Neural cell (in vitro differentiated cells): ENCODE measurements around the gene CRP. TPM values are rescaled to one million over a fixed set of nuclear protein-coding genes. Genes with fewer than 3 reads are reported as not detected.

Source experiments
- H2AFZ ChIP-seq: fragments of 200-600, 300-800 bp; sonication (generic), shearing (Covaris generic); 2 replicates; pipeline ENCODE4 v1.6.0; 2014; ENCODE audit warnings: low read depth, mild to moderate bottlenecking, antibody characterized with exemption, low read length, moderate library complexity
- H3F3A ChIP-seq: fragments of 200-600 bp; shearing (Covaris generic); 2 replicates; pipeline ENCODE4 v1.6.1; 2016; ENCODE audit warnings: mild to moderate bottlenecking, moderate library complexity, mixed read lengths, antibody characterized with exemption, low read length; ENCODE audit not compliant: insufficient read depth, poor library complexity, severe bottlenecking
- H3K27ac ChIP-seq: fragments of 200-600, 300-800 bp; sonication (generic), shearing (Covaris generic); 2 replicates; pipeline ENCODE4 v1.5.1; 2014; ENCODE audit warnings: mild to moderate bottlenecking, low read length, moderate library complexity
- H3K27me3 ChIP-seq: fragments of 300-800, 200-600 bp; sonication (generic), shearing (Covaris generic); 2 replicates; pipeline ENCODE4 v1.6.0; 2014; ENCODE audit warnings: mild to moderate bottlenecking, low read depth, low read length, moderate library complexity; ENCODE audit not compliant: insufficient read depth
- H3K36me3 ChIP-seq: fragments of 300-800, 200-600 bp; sonication (generic), shearing (Covaris generic); 2 replicates; pipeline ENCODE4 v1.5.1; 2014; ENCODE audit warnings: mild to moderate bottlenecking, antibody characterized with exemption, low read length, moderate library complexity; ENCODE audit not compliant: insufficient read depth
- H3K4me2 ChIP-seq: fragments of 300-800, 200-600 bp; sonication (generic), shearing (Covaris generic); 2 replicates; pipeline ENCODE4 v1.6.0; 2014; ENCODE audit warnings: mild to moderate bottlenecking, low read length
- H3K4me3 ChIP-seq: fragments of 300-800, 200-600 bp; sonication (generic), shearing (Covaris generic); 2 replicates; pipeline ENCODE4 v1.5.1; 2014; ENCODE audit warnings: mild to moderate bottlenecking, low read length, moderate library complexity
- H3K79me2 ChIP-seq: fragments of 200-600 bp; shearing (Covaris generic); replicated peaks from 2 replicates; pipeline ENCODE4 v1.6.0; 2014; ENCODE audit warnings: mild to moderate bottlenecking, low read length, moderate library complexity; ENCODE audit not compliant: insufficient read depth
- H3K9ac ChIP-seq: fragments of 300-800, 200-600 bp; sonication (generic), shearing (Covaris generic); 2 replicates; pipeline ENCODE4 v1.6.1; 2016; ENCODE audit warnings: mild to moderate bottlenecking, low read length, mixed read lengths
- H3K9me2 ChIP-seq: fragments of 200-600 bp; shearing (Covaris generic); 2 replicates; pipeline ENCODE4 v1.6.1; 2016; ENCODE audit warnings: mild to moderate bottlenecking, low read length, mixed read lengths; ENCODE audit not compliant: insufficient read depth
- H3K9me3 ChIP-seq: fragments of 200-600, 300-800 bp; sonication (generic), shearing (Covaris generic); 2 replicates; pipeline ENCODE4 v1.6.1; 2016; ENCODE audit warnings: mild to moderate bottlenecking, mixed run types, low read length, moderate library complexity, mixed read lengths
- H4K20me1 ChIP-seq: fragments of 200-600 bp; shearing (Covaris generic); 2 replicates; pipeline ENCODE4 v1.6.1; 2016; ENCODE audit warnings: mild to moderate bottlenecking, mixed run types; ENCODE audit not compliant: insufficient read depth
- CTCF ChIP-seq: fragments of 450-650 bp; IDR thresholded peaks from 2 replicates; pipeline ENCODE4 v1.5.1; 2014; ENCODE audit warnings: antibody characterized with exemption, mild to moderate bottlenecking, moderate library complexity; ENCODE audit not compliant: poor library complexity, severe bottlenecking
- EP300 ChIP-seq: fragments of 450-650 bp; conservative IDR thresholded peaks from 2 replicates; pipeline ENCODE4 v1.6.1; 2014; ENCODE audit warnings: antibody characterized with exemption, mild to moderate bottlenecking, moderate library complexity; ENCODE audit not compliant: poor library complexity, severe bottlenecking
- EZH2 ChIP-seq: fragments of 200-600, 300-800 bp; shearing (Covaris generic), sonication (generic); IDR thresholded peaks from 2 replicates; pipeline ENCODE4 v1.6.1; 2014; ENCODE audit warnings: antibody characterized with exemption, low read length, borderline replicate concordance, mild to moderate bottlenecking; ENCODE audit not compliant: insufficient read depth, poor library complexity, severe bottlenecking
- MXI1 ChIP-seq: fragments of 450-650 bp; conservative IDR thresholded peaks from 2 replicates; pipeline ENCODE4 v1.6.1; 2014; ENCODE audit warnings: antibody characterized with exemption, mild to moderate bottlenecking; ENCODE audit not compliant: poor library complexity, severe bottlenecking
- POLR2AphosphoS5 ChIP-seq: IDR thresholded peaks from 2 replicates; pipeline ENCODE4 v1.6.1; 2012
- RAD21 ChIP-seq: fragments of 450-650 bp; conservative IDR thresholded peaks from 2 replicates; pipeline ENCODE4 v1.6.1; 2014; ENCODE audit warnings: antibody characterized with exemption, mild to moderate bottlenecking, moderate library complexity
- REST ChIP-seq: IDR thresholded peaks from 2 replicates; pipeline ENCODE4 v1.6.1; 2012; ENCODE audit warnings: borderline replicate concordance
- SMC3 ChIP-seq: fragments of 450-650 bp; conservative IDR thresholded peaks from 2 replicates; pipeline ENCODE4 v1.6.1; 2014; ENCODE audit warnings: antibody characterized with exemption, mild to moderate bottlenecking, moderate library complexity; ENCODE audit not compliant: poor library complexity
- TAF1 ChIP-seq: IDR thresholded peaks from 2 replicates; pipeline ENCODE4 v1.6.1; 2012; ENCODE audit warnings: low read depth
- polyA plus RNA-seq: library from polyadenylated mRNA; depleted of rRNA; stranded (reverse); fragments of >200 nt; gene quantifications from 2 replicates; pipeline ENCODE4 v1.2.3, GENCODE V29; 2014

CRP gene
- polyA plus RNA-seq, 1 donor from 2014 or later: 0.98 TPM

- H2AFZ ChIP-seq: no peak overlapping the region
- no peaks in the 10 kb centered on the region for H3K27me3 ChIP-seq
- no peak overlapping the region for H3K4me2 ChIP-seq
- H4K20me1 ChIP-seq: no peaks in the 10 kb centered on the region
- no peak overlapping the region for H3K9ac ChIP-seq
- no peaks in the 10 kb centered on the region for H3F3A ChIP-seq
- H3K79me2 ChIP-seq: no peaks in the 10 kb centered on the region
- H3K4me3 ChIP-seq: no peak overlapping the region
- TF ChIP-seq SMC3 (no peak), EP300 (no peak), TAF1 (no peak), MXI1 (no peak), CTCF (no peak), EZH2 (no peak), POLR2AphosphoS5 (no peak), REST (no peak), RAD21 (no peak)
- no peaks in the 10 kb centered on the region for H3K9me2 ChIP-seq
- H3K9me3 ChIP-seq: no peaks in the 10 kb centered on the region
- no peak overlapping the region for H3K27ac ChIP-seq
- H3K36me3 ChIP-seq: no peaks in the 10 kb centered on the region
Measured at GRCh38 chr1:159712080-159712479, 2.3 kb downstream of the CRP start.

GRCh38 chr1:159707472-159708260, 6.7 kb downstream of the CRP start:
- H3K36me3 ChIP-seq: no peaks in the 10 kb centered on the region
- H3K9me3 ChIP-seq: no peaks in the 10 kb centered on the region
- H3K27ac ChIP-seq: no peak overlapping the region
- H3K9ac ChIP-seq: no peak overlapping the region
- H4K20me1 ChIP-seq: no peaks in the 10 kb centered on the region
- no peaks in the 10 kb centered on the region for H3K27me3 ChIP-seq
- no peak overlapping the region for H3K4me3 ChIP-seq
- no peak overlapping the region for H2AFZ ChIP-seq
- no peaks in the 10 kb centered on the region for H3F3A ChIP-seq
- H3K4me2 ChIP-seq: no peak overlapping the region
- H3K79me2 ChIP-seq: no peaks in the 10 kb centered on the region
- no peaks in the 10 kb centered on the region for H3K9me2 ChIP-seq
- no peak for TF ChIP-seq EZH2
- TF ChIP-seq MXI1: no peak
- no peak for TF ChIP-seq POLR2AphosphoS5
- no peak for TF ChIP-seq CTCF
